Heart left ventricle (tissue), 16 donors: Measurements from ENCODE around the gene TAF1D. TPM values are rescaled to one million over a fixed set of nuclear protein-coding genes. Genes with fewer than 3 reads are reported as not detected.
A peak's percentile ranks its signal among the peaks of the same experiment; 100 is the strongest.
"Not testable (repeated sequence)": the region's sequence is repeated elsewhere in the genome, so short reads cannot be mapped to it uniquely, and the experiment has no call there.

ENCODE experiments used
- ATAC-seq, 4 donors: fragments of 200-7000 bp; cut with Tn5 transposase; one replicate each; pipeline ENCODE4 v1.9.1; 2020 to 2022; ENCODE audit warnings: moderate library complexity in 4 of 4, mild to moderate bottlenecking in 3 of 4, moderate number of reproducible peaks in 1 of 4
- DNase-seq, 5 donors: peaks; one replicate each; pipeline ENCODE4 v3.0.0-alpha.2; 2020
- H3K27ac ChIP-seq, 12 donors: fragments of 200-600 bp; sonication (generic) in 4 of 12; one replicate each; pipeline versions ENCODE4 v1.5.0 to v1.8.0; 2016 to 2022; ENCODE audit warnings: mild to moderate bottlenecking in 2 of 12
- H3K27me3 ChIP-seq, 9 donors: fragments of 200-600 bp; sonication (generic) in 2 of 9; one replicate each; pipeline versions ENCODE4 v1.5.1 to v1.8.0; 2016 to 2022; ENCODE audit warnings: mild to moderate bottlenecking in 3 of 9
- H3K36me3 ChIP-seq, 9 donors: fragments of 200-600 bp; sonication (generic) in 2 of 9; one replicate each; pipeline versions ENCODE4 v1.5.0 to v1.8.0; 2018 to 2022; ENCODE audit warnings: mild to moderate bottlenecking in 2 of 9
- H3K4me1 ChIP-seq, 12 donors: fragments of 200-600 bp; sonication (generic) in 4 of 12; one replicate each; pipeline versions ENCODE4 v1.5.0 to v1.8.0; 2016 to 2022; ENCODE audit warnings: mild to moderate bottlenecking in 3 of 12
- H3K4me3 ChIP-seq, 12 donors: fragments of 200-600 bp; sonication (generic) in 4 of 12; one replicate each; pipeline versions ENCODE4 v1.5.0 to v1.8.0; 2017 to 2022; ENCODE audit warnings: mild to moderate bottlenecking in 9 of 12, moderate library complexity in 4 of 12
- H3K9me3 ChIP-seq, 12 donors: fragments of 200-600 bp; sonication (generic) in 4 of 12; one replicate each; pipeline versions ENCODE4 v1.5.0 to v1.8.0; 2016 to 2022; ENCODE audit warnings: mild to moderate bottlenecking in 1 of 12
- CTCF ChIP-seq, 12 donors: fragments of 200-600 bp; sonication (generic) in 4 of 12; IDR thresholded peaks; one replicate each; pipeline versions ENCODE4 v1.5.0 to v1.8.0; 2018 to 2022; ENCODE audit warnings: antibody characterized with exemption in 12 of 12, mild to moderate bottlenecking in 5 of 12
- POLR2A ChIP-seq, 2 donors: fragments of 450-650 bp; IDR thresholded peaks; one replicate each; pipeline ENCODE4 v1.6.1; 2017; ENCODE audit warnings: antibody characterized with exemption in 2 of 2, mild to moderate bottlenecking in 2 of 2, moderate library complexity in 2 of 2
- WGBS, 4 donors: extraction: QIAGEN DNeasy Blood & Tissue Kit in 2 of 4; methylation state at CpG; one replicate each; pipeline versions ENCODE4 v1.1.5 to v1.1.7; 2013 to 2018; 5-methylcytosine and 5-hydroxymethylcytosine counted together
- intact Hi-C, 10 donors: fragments of 100-400 bp; cut with DNase I; formaldehyde crosslinking; loops; one replicate each; pipeline versions ENCODE4 v1.11.1 to v1.14.2; 2022
- polyA plus RNA-seq, 2 donors: library from polyadenylated mRNA; stranded (reverse); fragments of 200-250 nt; gene quantifications; one replicate each; pipeline ENCODE4 v1.2.3, GENCODE V29; 2013
- total RNA-seq, 9 donors: library from RNA; depleted of rRNA in 2 of 9; stranded (reverse); fragments of >200 nt in 2 of 9; fragmentation: NEBNext Ultra II Directional in 3 of 9; extraction: Animal tissue kit (Norgen Biotek cat#: 25700) in 3 of 9; gene quantifications; one replicate each; pipeline versions ENCODE4 v1.1.0 to v1.2.4, GENCODE V29; 2016 to 2023
- donor health status: ischemic (EF 13 %, LVEDD 7.1; RV severe dilation, severe dysfunction).
- donor health status: healthy with polysubstance abuse.
- donor health status: DM: no; HTN: yes; CAD: no.
- donor health status: DM: no; HTN: no; CAD: no.
- donor health status: ischemic (EF 25% LVEDD 6.9; RV normal size, moderate dysfunction).
- donor health status: ischemic (EF 25% LVEDD 5.7; RV mildly dilated, moderate dysfunction).
- donor health status: healthy.
- donor health status: DM: yes; HTN: yes; CAD: no.
- donor health status: ischemic (EF 35%, LVEDD 5.7; RV mildly dilated, moderate dysfunction).
- donor health status: nonischemic (EF 11% LVEDD 7.7; RV severe dilation, severe dysfunction).
- donor health status: DM: yes; HTN: yes; CAD: no.
- donor health status: PGD.
- donor health status: ischemic (EF 29% LVEDD 5.4; RV normal size, mild dysfunction).
- donor health status: nonischemic (EF 23%, LVEDD 6.1; RV moderate dilation, normal function).

Gene TAF1D
- total and polyA plus RNA-seq, 11 donors: 17.0 to 57.6 (median 36.8) TPM

- Histone ChIP-seq H3K27me3 (no peaks in the 10 kb centered on the region), H3K9me3 (no peaks in the 10 kb centered on the region), H3K27ac (peak overlapping the region; percentile 84 to 98 (median 95)), H3K4me3 (peak overlapping the region; percentile 75 to 98 (median 88)), H3K4me1 (peaks cover 0 to 36% (median 30%) of the 10 kb centered on the region in 12 donors), H3K36me3 (peaks cover 0 to 22% (median 8%) of the 10 kb centered on the region in 9 donors)
- WGBS, 4 donors: 0 to 1% (median 0%) methylated on average over 10 of the region's 10 CpGs
- ATAC-seq: peak; percentile 43 to 62 (median 54)
- intact Hi-C loops: loop anchor here in 9 of 10 donors (1.0 to 5.0 kb wide), 2 partner anchors 41 to 42 kb away; partner anchors contain the start of genes C11orf54 (in 9 of the 9) and TAF1D (in 9 of the 9)
- DNase-seq: peak in 2 of 5 donors; percentile 38 to 70
- TF ChIP-seq POLR2A (IDR thresholded peaks at IDR 0.05) (no peak), CTCF (IDR thresholded peaks at IDR 0.05) (no peak)
Observed at GRCh38 chr11:93783765-93784144, 42.5 kb upstream of the TAF1D start.

GRCh38 chr11:93783362-93783761 is 42.1 kb upstream of the TAF1D start:
- DNase-seq (no peak), ATAC-seq (no peak)
- 54 to 61% (median 60%) methylated on average over 7 of the region's 7 CpGs for WGBS, 4 donors
- intact Hi-C loops: loop anchor here in 8 of 10 donors (5.0 kb wide), 1 partner anchor 41 kb away; the partner anchor contains the start of genes C11orf54 (in 8 of the 8) and TAF1D (in 8 of the 8)
- Histone ChIP-seq H3K9me3 (no peaks in the 10 kb centered on the region), H3K27me3 (no peaks in the 10 kb centered on the region), H3K4me3 (peak overlapping the region; percentile 75 to 98 (median 88)), H3K36me3 (peaks cover 0 to 18% (median 4%) of the 10 kb centered on the region in 9 donors), H3K4me1 (peaks cover 0 to 36% (median 30%) of the 10 kb centered on the region in 12 donors), H3K27ac (peak overlapping the region in 10 of 12 donors; percentile 88 to 98 (median 95))
- TF ChIP-seq CTCF (IDR thresholded peaks at IDR 0.05) (no peak), POLR2A (IDR thresholded peaks at IDR 0.05) (no peak)

GRCh38 chr11:93775289-93775688 is 34.0 kb upstream of the TAF1D start:
- Histone ChIP-seq H3K9me3 (no peaks in the 10 kb centered on the region), H3K27me3 (no peaks in the 10 kb centered on the region), H3K4me1 (peaks cover 0 to 5% (median 0%) of the 10 kb centered on the region in 12 donors), H3K27ac (no peak overlapping the region), H3K4me3 (no peak overlapping the region), H3K36me3 (no peaks in the 10 kb centered on the region)
- DNase-seq (no peak), ATAC-seq (no peak)
- intact Hi-C loops: no loop called here
- WGBS, 4 donors: 43 to 60% (median 52%) methylated on average over 2 of the region's 2 CpGs
- TF ChIP-seq POLR2A (IDR thresholded peaks at IDR 0.05): no peak
- no peak for TF ChIP-seq CTCF (IDR thresholded peaks at IDR 0.05)

GRCh38 chr11:93774560-93774959 is 33.3 kb upstream of the TAF1D start:
- WGBS, 4 donors: 72 to 89% (median 80%) methylated on average over 3 of the region's 3 CpGs
- ATAC-seq, H3K4me3 ChIP-seq, H3K27me3 ChIP-seq, H3K27ac ChIP-seq, DNase-seq, intact Hi-C loops, H3K4me1 ChIP-seq, H3K36me3 ChIP-seq, H3K9me3 ChIP-seq: not testable (repeated sequence)
